Stomach (tissue), 9 donors: ENCODE data around the gene ARHGAP26. TPM values are rescaled to one million over a fixed set of nuclear protein-coding genes. Genes with fewer than 3 reads are reported as not detected.

Experiments used
- DNase-seq, 2 donors: peaks; one replicate each; pipeline versions ENCODE4 v3.0.0 to v3.0.0-alpha.2; 2013 to 2019
- H3K27ac ChIP-seq, 5 donors: fragments of 200-600 bp in 4 of 5; sonication (generic) in 4 of 5; one replicate each; pipeline ENCODE4 v1.5.1; 2013 to 2019; ENCODE audit warnings: mild to moderate bottlenecking in 1 of 5, moderate library complexity in 1 of 5
- H3K27me3 ChIP-seq, 3 donors: fragments of 200-600 bp; sonication (generic); one replicate each; pipeline ENCODE4 v1.5.1; 2017 to 2019; ENCODE audit warnings: mixed run types in 1 of 3
- H3K36me3 ChIP-seq, 4 donors: fragments of 200-600 bp; sonication (generic); 1 replicate in 3 of 4; 2 replicates in 1 of 4; pipeline ENCODE4 v1.5.1; 2016 to 2019
- H3K4me1 ChIP-seq, 4 donors: fragments of 200-600 bp; sonication (generic); one replicate each; pipeline ENCODE4 v1.5.1; 2016 to 2019
- H3K4me3 ChIP-seq, 4 donors: fragments of 200-600 bp; sonication (generic) in 3 of 4; one replicate each; pipeline ENCODE4 v1.5.1; 2016 to 2019; ENCODE audit warnings: mild to moderate bottlenecking in 1 of 4
- H3K9me3 ChIP-seq, 4 donors: fragments of 200-600 bp; sonication (generic); one replicate each; pipeline ENCODE4 v1.5.1; 2016 to 2019
- EP300 ChIP-seq: sonication (generic); formaldehyde crosslinking; IDR thresholded peaks from one replicate; pipeline ENCODE4 v1.6.1; 2017; ENCODE audit warnings: antibody characterized with exemption
- POLR2A ChIP-seq, 4 donors: fragments of 450-650 bp; IDR thresholded peaks; one replicate each; pipeline ENCODE4 v1.6.1; 2016; ENCODE audit warnings: antibody characterized with exemption in 4 of 4, control low read depth in 2 of 4, mild to moderate bottlenecking in 1 of 4, moderate library complexity in 1 of 4
- POLR2AphosphoS5 ChIP-seq, 3 donors: sonication (generic); formaldehyde crosslinking; IDR thresholded peaks; one replicate each; pipeline ENCODE4 v1.6.1; 2016; ENCODE audit warnings: antibody characterized with exemption in 3 of 3
- WGBS, 5 donors: extraction: QIAGEN DNeasy Blood & Tissue Kit in 3 of 5; methylation state at CpG; one replicate each; pipeline versions ENCODE4 v1.1.5 to v1.1.7; 2013 to 2018; 5-methylcytosine and 5-hydroxymethylcytosine counted together
- intact Hi-C: fragments of 100-400 bp; cut with DNase I; formaldehyde crosslinking; loops from one replicate; pipeline ENCODE4 v1.15.1; 2023; ENCODE audit warnings: low total_unique reads
- polyA plus RNA-seq, 3 donors: library from polyadenylated mRNA; stranded (reverse); fragments of 200-250 nt; gene quantifications; one replicate each; pipeline ENCODE4 v1.2.3, GENCODE V29; 2013
- total RNA-seq, 5 donors: library from RNA; depleted of rRNA; stranded (reverse); fragments of >200 nt; gene quantifications; one replicate each; pipeline versions ENCODE4 v1.1.0 to v1.2.3, GENCODE V29; 2014 to 2016
- TF ChIP-seq, protein P1 (sequence below), 7 experiments: fragments of 450-650 bp in 4 of 7; fragments of 200-600 bp in 3 of 7; sonication (generic) in 3 of 7; IDR thresholded peaks; one replicate each; pipeline ENCODE4 v1.5.1; 2016 to 2019; ENCODE audit warnings: antibody characterized with exemption in 7 of 7, control low read depth in 2 of 7, mild to moderate bottlenecking in 1 of 7
- donor health status: healthy with polysubstance abuse.
- donor health status: Bipolar disorder and iron deficiency.
- donor health status: healthy.

ARHGAP26 gene
- total and polyA plus RNA-seq, 8 donors: 4.0 to 115 (median 34.1) TPM

DNA sequence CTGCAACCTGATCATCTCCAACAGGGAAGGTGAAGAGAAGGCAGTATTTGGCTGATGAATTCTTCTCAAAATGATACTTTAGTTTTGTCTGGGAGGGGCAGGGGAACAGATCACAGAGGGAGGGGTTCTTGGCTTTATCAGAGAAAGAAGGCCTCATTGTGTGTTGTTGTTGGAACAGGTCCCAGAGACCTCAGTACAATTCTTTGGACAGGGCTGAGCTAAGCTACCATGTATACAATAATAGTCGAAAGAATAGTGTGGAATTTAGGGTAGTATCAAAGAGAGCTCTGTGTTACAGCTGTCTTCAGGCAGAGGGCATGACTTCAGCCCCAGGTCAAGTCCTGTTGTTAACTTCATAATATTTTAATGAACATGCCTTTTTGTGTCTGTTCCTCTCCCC lies 39.9 kb downstream of the ARHGAP26 start:
- no peak overlapping the region for H3K4me3 ChIP-seq
- no peak for TF ChIP-seq EP300
- TF ChIP-seq, protein P1, sequence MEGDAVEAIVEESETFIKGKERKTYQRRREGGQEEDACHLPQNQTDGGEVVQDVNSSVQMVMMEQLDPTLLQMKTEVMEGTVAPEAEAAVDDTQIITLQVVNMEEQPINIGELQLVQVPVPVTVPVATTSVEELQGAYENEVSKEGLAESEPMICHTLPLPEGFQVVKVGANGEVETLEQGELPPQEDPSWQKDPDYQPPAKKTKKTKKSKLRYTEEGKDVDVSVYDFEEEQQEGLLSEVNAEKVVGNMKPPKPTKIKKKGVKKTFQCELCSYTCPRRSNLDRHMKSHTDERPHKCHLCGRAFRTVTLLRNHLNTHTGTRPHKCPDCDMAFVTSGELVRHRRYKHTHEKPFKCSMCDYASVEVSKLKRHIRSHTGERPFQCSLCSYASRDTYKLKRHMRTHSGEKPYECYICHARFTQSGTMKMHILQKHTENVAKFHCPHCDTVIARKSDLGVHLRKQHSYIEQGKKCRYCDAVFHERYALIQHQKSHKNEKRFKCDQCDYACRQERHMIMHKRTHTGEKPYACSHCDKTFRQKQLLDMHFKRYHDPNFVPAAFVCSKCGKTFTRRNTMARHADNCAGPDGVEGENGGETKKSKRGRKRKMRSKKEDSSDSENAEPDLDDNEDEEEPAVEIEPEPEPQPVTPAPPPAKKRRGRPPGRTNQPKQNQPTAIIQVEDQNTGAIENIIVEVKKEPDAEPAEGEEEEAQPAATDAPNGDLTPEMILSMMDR (IDR thresholded peaks at IDR 0.05): no peak
- no peak for TF ChIP-seq POLR2AphosphoS5 (IDR thresholded peaks at IDR 0.05)
- no peak for TF ChIP-seq POLR2A (IDR thresholded peaks at IDR 0.05)
- intact Hi-C loops: no loop called here
- H3K4me1 ChIP-seq: peaks cover 34 to 82% (median 52%) of the 10 kb centered on the region in 4 donors
- H3K36me3 ChIP-seq: no peaks in the 10 kb centered on the region
- peak overlapping the region in 2 of 5 donors; percentile 7 to 24 for H3K27ac ChIP-seq
- H3K9me3 ChIP-seq: no peaks in the 10 kb centered on the region
- H3K27me3 ChIP-seq: no peaks in the 10 kb centered on the region
- WGBS, 5 donors: 10 to 39% (median 29%) methylated on average over 1 of the region's 1 CpG
- no peak for DNase-seq

DNA sequence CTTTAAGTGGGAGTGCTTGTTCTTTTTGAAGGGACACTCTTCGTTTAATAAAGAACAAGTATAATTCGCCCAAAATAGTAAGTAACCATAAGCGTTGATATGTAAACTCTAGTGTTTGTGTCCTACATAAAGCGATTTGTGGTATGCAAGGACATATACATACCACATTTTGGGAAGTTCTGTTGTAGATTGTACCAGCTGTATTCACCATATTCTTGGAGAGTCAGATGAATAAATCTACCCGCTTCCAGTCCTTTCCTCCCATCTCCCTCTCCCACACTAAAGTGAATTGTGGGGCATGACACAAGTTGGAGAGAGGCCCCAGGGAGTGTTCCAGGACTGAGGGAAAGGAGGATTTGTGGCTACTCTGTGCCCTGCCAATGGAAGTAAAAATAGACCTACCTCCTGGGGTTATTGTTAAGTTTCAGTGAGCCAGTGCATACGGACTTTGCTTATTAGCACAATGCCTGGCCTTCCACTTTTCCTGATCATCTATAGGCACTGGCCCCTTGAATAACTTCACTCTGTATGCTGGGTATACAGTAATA lies 40.6 kb downstream of the ARHGAP26 start:
- intact Hi-C loops: no loop called here
- Histone ChIP-seq H3K4me1 (peaks cover 34 to 86% (median 56%) of the 10 kb centered on the region in 4 donors), H3K36me3 (no peaks in the 10 kb centered on the region), H3K27me3 (no peaks in the 10 kb centered on the region), H3K9me3 (no peaks in the 10 kb centered on the region), H3K4me3 (no peak overlapping the region), H3K27ac (peak overlapping the region in 1 of 5 donors; percentile 63)
- 88 to 94% (median 91%) methylated on average over 6 of the region's 6 CpGs for WGBS, 5 donors
- TF ChIP-seq POLR2AphosphoS5 (IDR thresholded peaks at IDR 0.05): no peak
- TF ChIP-seq, protein P1 (IDR thresholded peaks at IDR 0.05): no peak
- no peak for TF ChIP-seq POLR2A (IDR thresholded peaks at IDR 0.05)
- TF ChIP-seq EP300: no peak
- DNase-seq: no peak

DNA sequence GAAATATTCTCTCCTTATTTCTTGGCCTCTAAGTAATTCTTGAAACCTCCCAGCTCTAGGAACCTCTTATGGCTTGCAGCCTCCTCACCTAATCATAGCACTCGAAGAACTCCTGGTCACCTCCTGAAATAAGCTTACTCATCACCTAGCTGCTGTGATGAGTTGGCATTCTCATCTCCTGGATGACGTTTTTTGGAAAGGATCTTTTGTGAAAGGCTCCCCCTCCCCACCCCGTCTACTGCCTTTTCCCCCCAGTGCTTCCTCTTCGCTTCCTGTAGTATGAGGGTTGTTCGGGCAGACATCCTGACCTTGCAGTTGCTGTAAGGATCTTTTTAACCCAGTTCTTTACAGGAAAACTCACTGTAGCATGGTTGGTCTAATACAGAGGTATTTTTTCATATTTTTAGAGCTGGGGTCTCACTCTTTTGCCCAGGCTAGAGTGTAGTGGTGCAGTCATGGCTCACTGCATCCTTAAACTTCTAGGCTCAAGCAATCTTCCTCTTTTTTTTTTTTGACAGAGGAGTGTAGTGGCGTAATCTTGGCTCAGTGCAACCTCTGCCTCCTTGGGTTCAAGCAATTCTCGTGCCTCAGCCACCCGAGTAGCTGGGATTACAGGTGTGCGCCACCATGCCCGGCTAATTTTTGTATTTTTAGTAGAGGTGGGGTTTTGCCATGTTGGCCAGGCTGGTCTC lies 41.8 kb downstream of the ARHGAP26 start:
- Histone ChIP-seq H3K36me3 (no peaks in the 10 kb centered on the region), H3K4me3 (no peak overlapping the region), H3K4me1 (peaks cover 40 to 91% (median 64%) of the 10 kb centered on the region in 4 donors), H3K27ac (peak overlapping the region in 3 of 5 donors; percentile 10 to 63 (median 45)), H3K27me3 (no peaks in the 10 kb centered on the region), H3K9me3 (no peaks in the 10 kb centered on the region)
- TF ChIP-seq EP300 (no peak), POLR2A (IDR thresholded peaks at IDR 0.05) (no peak), POLR2AphosphoS5 (IDR thresholded peaks at IDR 0.05) (no peak)
- TF ChIP-seq, protein P1 (IDR thresholded peaks at IDR 0.05): no peak
- WGBS, 5 donors: 74 to 90% (median 86%) methylated on average over 10 of the region's 10 CpGs
- intact Hi-C loops: no loop called here
- no peak for DNase-seq

DNA sequence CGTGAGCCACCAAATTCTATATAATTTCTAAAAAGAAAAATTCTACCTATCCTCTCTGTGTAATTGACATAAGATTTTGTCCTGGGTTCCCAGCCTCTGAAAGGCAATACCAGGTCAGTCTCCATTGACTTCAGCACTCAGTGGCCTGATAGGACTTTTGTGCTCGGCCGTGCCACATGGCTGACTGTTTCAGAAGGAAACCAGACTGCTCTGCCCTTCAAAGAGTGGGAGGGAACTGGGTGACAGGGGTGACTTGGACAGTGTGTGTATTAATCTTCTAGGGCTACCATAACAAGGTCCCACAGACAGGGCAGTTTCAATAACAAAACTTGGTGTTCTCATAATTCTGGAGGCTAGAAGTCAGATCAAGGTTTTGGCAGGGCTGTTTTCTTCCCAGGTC lies 43.0 kb downstream of the ARHGAP26 start:
- Histone ChIP-seq H3K36me3 (no peaks in the 10 kb centered on the region), H3K27ac (peak overlapping the region in 4 of 5 donors; percentile 45 to 70 (median 61)), H3K9me3 (no peaks in the 10 kb centered on the region), H3K4me1 (peaks cover 45 to 92% (median 66%) of the 10 kb centered on the region in 4 donors), H3K4me3 (no peak overlapping the region), H3K27me3 (no peaks in the 10 kb centered on the region)
- intact Hi-C loops: no loop called here
- 92 to 96% (median 94%) methylated on average over 3 of the region's 3 CpGs for WGBS, 5 donors
- no peak for DNase-seq
- TF ChIP-seq POLR2AphosphoS5 (IDR thresholded peaks at IDR 0.05) (no peak), POLR2A (IDR thresholded peaks at IDR 0.05) (no peak), EP300 (no peak)
- TF ChIP-seq, protein P1 (IDR thresholded peaks at IDR 0.05): no peak
